GM23248 (cell line): Measurements from ENCODE around the gene PPP1R2.

Source experiments
- EZH2 ChIP-seq: fragments of 200-600 bp; sonication (generic); IDR thresholded peaks from 2 replicates; pipeline ENCODE4 v1.6.1; 2018; ENCODE audit warnings: antibody characterized with exemption, mild to moderate bottlenecking; ENCODE audit not compliant: insufficient read depth, poor library complexity, severe bottlenecking
- EZH2phosphoT487 ChIP-seq: fragments of 200-600 bp; sonication (generic); IDR thresholded peaks from 2 replicates; pipeline ENCODE4 v1.6.1; 2018; ENCODE audit warnings: antibody characterized with exemption, moderate library complexity, mild to moderate bottlenecking, low read depth; ENCODE audit not compliant: insufficient read depth

DNA sequence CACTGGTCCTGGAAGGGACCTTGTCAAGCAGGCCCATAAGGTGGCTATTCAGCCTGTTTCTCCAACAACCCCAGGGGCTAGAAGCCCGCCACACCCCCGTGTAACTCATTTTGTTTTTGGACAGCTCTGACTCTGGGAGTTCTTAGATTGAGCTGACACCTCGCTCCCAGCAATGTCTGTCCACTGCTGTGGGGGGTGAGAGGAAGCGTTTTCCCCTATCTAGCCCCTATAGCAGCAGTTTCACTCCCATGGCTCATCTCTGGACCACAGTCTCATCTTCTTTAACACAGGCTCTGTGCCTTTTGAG, 1.1 kb upstream of the PPP1R2 start:
- TF ChIP-seq EZH2 (no peak), EZH2phosphoT487 (no peak)
